HG02981 (cell line): ENCODE measurements around the gene PIP5K1B.

Source experiments
- ATAC-seq: cut with Tn5 transposase; IDR thresholded peaks from one replicate; pipeline ENCODE4 v1.9.1; 2021; ENCODE audit warnings: mild to moderate bottlenecking, moderate library complexity; ENCODE audit not compliant: unreplicated experiment

The PIP5K1B gene

DNA sequence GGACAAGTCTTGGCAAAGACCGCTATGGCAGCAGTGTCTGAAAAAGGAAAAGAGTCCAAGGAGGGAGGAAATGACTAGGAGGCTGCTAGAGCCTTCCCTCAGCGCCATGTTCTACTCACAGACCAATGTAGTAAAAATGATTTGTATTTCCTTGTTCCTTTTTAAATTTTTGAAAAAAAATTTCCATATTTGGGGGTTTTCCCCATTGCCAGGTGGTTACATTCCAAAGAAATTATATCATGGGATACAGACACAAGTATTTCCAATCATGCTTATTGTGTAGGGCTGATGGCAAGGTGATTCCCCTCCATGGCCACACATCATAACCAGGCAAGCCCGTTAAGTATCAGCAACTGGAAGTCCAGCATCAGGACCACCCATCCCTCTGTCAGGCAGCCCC, 138.2 kb downstream of the PIP5K1B start:
- ATAC-seq = no peak

- no peak for ATAC-seq
Measured at GRCh38 chr9:68844157-68844556, 139.1 kb downstream of the PIP5K1B start.

GRCh38 chr9:68844631-68845612, 139.9 kb downstream of the PIP5K1B start:
- ATAC-seq = no peak

DNA sequence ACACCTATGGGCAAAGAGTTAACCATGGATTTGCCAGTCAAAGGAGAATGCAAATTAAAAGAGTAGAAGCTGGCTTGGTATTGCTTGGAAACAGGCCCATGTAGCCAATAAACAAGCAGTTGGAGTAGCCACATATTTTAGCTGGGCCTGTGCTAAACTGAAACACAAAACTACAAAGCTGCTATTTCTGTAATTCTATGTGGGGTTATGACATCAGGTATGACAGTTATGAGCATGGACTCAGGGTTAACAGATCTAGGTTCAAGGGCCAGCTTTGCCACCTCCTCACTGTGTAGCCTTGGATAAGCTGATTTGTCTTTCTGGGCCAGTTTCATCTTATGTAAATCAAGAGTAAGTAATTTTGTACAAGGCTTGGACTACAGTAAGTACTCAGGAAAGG, 142.7 kb downstream of the PIP5K1B start:
- peak; percentile 51 for ATAC-seq

DNA sequence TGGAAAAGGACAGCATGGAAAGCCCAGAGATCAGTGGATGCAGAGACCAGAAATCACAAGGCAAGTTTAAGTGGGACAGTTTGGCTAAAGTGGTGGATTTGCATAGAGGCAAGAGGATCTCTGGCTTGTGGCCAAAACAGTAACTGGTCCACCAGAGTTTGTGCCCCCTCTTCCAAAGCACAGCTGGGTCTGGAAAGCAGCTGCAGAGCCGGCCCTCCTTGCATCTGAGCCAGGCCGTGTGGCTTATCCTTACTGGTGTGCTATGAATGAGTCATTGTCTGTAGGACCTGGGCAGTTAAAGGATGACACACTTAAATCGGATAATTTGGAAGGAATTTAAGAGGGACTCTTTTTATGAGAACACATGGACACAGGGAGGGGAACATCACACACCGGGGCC, 146.6 kb downstream of the PIP5K1B start:
- ATAC-seq = no peak

DNA sequence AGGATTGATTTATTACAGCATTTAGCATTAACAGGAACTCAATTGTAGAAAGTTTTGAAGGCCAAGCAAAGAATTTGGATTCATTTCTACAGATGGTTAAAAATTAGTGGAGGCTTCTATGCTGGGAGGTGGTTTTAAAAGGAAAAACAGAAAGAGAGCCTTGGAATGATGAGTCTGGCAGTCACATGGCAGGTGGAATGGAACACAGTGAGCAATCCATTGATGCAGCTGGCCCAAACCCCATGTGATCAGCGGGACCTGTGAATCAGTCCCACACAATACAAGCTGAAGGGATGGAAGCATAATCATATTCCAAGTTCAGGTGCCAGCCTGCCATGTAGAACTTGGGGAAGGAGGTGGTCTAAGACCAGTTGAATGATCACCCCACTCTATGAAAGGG, 147.9 kb downstream of the PIP5K1B start:
- no peak for ATAC-seq

DNA sequence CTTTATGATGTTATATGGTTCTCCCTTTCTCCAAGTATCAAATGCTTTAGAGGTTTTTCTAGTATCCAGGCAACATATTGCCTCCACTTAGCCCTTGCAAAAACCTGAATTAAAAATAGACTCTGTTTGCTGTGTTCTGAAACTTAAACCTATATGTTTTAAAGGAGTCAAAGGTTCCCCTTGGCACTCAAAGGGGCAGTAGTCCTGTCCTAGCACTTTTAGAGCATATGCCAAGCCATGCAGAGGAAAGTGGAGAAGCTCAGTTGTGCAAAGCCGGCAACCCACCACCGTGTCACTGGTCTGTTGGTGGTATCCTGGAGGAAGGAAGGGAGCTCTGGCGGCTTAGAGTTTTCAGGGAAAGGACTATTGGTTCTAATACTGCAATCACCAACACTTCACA, 154.3 kb downstream of the PIP5K1B start:
- no peak for ATAC-seq

GRCh38 chr9:68860419-68860818, 155.4 kb downstream of the PIP5K1B start:
- ATAC-seq = no peak

DNA sequence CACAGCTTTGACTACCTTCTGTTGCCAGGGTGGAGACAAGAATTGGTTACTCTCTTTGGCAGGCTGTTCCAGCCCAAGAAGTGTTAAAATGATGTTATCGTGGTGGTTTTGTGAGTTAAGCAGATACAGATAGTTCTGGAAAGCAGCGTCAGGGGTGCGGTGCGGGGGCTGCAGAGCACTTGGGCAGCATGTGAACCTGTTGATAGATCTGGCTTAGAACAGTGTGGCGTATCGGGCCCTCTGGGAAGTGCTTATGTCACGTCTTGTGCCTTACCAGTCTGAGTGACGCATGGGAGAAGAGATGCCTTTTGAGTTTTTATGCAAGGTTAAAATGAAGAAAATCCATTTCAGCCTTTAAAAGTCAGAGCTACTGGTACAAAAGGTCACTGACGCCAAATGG, 156.4 kb downstream of the PIP5K1B start:
- ATAC-seq = no peak

DNA sequence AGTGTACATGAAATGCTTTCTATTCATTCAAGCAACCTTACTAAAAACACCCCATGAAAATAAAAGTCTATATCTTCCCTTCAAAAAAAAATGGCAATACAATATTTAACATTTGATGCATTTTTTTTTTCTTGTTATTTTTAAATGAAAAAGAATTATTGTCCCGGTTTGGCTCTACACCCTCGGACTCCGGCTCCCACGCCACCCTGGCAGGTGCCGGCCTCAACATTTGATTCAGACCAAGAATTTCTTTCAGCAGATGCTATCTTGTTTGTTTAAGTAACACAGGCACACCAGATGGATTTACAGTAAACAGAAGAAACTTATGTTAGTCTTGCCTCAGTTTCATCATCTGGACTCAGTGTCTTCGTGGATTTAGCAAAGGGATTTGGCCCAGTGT, 162.0 kb downstream of the PIP5K1B start:
- no peak for ATAC-seq

DNA sequence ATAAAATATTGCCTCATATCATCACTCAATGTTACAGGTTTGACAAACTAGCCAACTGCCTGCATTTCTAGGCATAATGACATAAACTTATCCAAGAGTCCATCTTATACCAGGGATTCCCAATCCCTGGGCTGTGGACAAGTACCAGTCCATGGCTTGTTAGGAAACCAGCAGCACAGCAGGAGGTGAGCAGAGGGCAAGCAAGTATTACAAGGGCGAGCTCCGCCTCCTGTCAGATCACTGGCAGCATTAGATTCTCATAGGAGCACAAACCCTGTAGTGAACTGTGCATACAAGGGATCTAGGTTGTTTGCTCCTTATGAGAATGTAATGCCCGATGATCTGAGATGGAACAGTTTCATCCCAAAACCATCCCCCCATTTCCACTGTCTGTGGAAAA, 164.0 kb downstream of the PIP5K1B start:
- ATAC-seq = no peak

DNA sequence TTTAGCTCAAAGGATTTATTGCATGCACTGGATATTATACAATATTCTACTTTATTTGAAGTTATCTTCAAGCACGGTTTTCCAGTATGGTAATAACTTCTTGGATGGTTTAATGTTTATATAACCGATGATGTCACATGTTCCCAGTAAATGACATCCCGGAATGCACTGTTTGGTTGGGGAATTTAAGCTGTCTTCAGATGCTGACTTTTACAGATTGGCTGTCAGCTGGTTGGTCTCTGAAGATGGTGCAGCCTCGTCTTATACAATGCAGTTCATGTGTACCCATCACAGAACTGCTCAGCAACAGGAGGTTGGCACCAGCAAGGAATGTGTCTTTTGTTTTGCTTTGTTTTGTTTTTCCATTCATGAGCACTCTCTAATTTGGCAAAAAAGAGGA, 165.0 kb downstream of the PIP5K1B start:
- ATAC-seq = no peak

DNA sequence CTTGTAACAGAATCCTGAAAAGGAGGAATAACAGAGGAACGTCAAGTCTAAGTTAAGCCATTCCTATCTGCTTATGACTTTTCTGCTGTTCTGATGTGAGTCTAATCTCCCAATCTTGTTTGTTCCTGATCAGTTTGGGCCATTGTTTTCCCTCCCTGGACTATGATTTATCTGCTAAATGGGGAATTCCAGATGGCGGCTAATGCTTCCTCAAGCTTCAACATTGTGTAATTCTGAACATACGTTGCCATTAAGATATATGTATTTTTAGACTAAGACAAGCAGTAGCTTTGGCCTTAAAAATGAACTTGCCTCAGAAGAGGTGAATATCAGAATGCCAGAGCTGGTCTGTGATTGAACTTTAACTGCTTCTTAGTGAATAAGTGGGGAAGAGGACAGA, 166.2 kb downstream of the PIP5K1B start:
- no peak for ATAC-seq

GRCh38 chr9:68872026-68872501, 167.0 kb downstream of the PIP5K1B start:
- ATAC-seq = no peak

DNA sequence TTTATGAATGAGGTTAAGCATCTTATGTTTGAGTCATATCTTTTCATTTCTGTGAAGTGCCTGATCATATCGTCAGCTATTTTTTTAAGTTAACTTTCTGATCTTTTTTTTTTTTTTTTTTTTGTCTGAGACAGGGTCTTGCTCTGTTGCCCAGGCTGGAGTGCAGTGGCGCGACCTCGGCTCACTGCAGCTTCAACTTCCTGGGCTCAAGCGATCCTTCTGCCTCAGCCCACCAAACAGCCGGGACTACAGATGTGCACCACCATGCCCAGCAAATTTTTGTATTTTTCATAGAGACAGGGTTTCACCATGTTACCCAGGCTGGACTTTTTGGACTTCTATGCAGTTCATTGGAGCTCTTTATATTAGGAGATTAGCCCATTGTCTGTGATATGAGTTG, 168.1 kb downstream of the PIP5K1B start:
- ATAC-seq = no peak

- no peak for ATAC-seq
Measured at GRCh38 chr9:68876273-68876672, 171.2 kb downstream of the PIP5K1B start.

DNA sequence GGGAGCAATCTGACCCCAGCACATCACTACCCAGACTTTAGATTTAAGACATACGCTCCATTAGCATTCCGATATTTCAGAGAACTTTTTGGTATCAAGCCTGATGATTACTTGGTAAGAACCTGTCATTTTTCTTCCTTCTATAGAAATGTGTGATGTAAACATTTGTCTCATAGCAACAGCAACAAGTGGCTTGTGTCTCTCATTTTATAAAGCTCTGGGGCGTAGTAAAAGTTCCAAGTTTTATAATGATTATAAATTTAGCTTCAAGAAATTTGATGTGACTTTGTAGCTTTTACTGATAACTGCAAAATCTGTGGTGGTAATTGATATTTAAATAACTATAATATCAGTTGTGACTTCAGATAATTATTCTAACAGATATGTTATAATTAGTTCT, 171.6 kb downstream of the PIP5K1B start:
- ATAC-seq = no peak

DNA sequence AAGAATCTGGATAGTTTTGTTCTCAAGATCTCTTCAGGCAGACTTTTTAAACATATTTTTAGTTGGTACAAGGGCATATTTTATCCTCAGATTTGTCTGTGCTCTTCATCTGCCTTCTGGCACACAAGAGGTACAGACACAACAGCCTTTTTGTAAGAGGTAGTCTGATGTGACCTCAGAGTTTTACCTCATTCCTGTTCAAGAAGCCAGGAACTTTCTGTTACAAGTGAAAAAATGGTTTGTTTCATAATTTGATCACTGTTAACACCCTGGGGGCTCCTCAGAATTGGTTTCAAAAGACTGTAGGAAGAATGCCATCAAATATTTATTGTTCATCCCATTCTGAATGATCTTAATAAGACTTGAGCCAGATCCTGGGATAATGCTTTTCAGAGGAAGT, 172.2 kb downstream of the PIP5K1B start:
- no peak for ATAC-seq

DNA sequence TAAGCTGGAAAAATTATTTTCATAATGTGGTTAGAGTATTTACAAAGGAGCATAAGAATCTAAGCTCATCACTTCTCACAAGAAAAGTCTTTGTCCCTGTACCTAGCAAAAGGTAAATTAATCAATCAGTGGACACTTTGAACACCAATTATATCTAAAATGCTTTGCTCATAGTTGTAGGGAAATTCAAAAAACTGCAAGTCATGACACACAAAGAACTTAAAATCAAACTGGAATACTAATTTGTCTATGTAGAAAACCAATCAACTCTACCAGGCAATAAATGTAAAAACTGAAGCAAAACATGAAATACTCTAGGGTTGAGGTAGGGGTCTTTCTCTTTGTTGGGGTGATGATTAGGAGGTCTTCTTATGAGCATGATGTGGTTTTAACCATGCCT, 173.4 kb downstream of the PIP5K1B start:
- ATAC-seq = no peak

- ATAC-seq = no peak
Measured at GRCh38 chr9:68883224-68883623, 178.2 kb downstream of the PIP5K1B start.

GRCh38 chr9:68887232-68887631, 182.2 kb downstream of the PIP5K1B start:
- ATAC-seq = no peak

DNA sequence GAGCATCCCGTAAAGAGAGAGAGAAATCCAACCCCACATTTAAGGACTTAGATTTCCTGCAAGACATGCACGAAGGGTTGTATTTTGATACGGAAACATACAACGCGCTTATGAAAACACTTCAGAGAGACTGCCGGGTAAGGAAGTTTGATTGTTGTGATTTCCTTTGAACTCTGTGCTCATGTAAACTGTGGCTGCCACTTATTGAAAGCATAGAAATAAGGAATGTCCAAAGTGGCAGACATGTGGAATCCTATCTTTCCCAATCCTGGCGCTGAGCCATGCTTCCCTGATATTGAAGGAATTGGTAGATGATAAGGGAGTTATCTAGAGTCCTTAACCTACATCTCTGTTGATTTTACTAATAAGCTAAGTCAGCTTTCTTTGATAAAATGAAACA, 189.5 kb downstream of the PIP5K1B start:
- no peak for ATAC-seq
